NCI-H2171 (cell line): ENCODE data around the gene CGNL1.

Experiments
- DNase-seq: peaks from one replicate; lab custom pipeline; 2025; lab: John Stamatoyannopoulos, UW

Gene CGNL1

GRCh38 chr15:57496946-57497869 lies 120.9 kb downstream of the CGNL1 start:
- no peak for DNase-seq

GRCh38 chr15:57500256-57500655 lies 124.0 kb downstream of the CGNL1 start:
- DNase-seq, result no peak

- no peak for DNase-seq
Observed at GRCh38 chr15:57500979-57501576, 124.8 kb downstream of the CGNL1 start.

- no peak for DNase-seq
Observed at GRCh38 chr15:57502116-57502515, 125.8 kb downstream of the CGNL1 start.

GRCh38 chr15:57503051-57503702 lies 126.9 kb downstream of the CGNL1 start:
- DNase-seq, result no peak

GRCh38 chr15:57503911-57504598 lies 127.8 kb downstream of the CGNL1 start:
- DNase-seq, result no peak

GRCh38 chr15:57504599-57504940 lies 128.3 kb downstream of the CGNL1 start:
- no peak for DNase-seq

- no peak for DNase-seq
Observed at GRCh38 chr15:57505056-57505715, 128.9 kb downstream of the CGNL1 start.

- DNase-seq, result no peak
Observed at GRCh38 chr15:57505949-57506391, 129.7 kb downstream of the CGNL1 start.

- DNase-seq, result no peak
Observed at GRCh38 chr15:57506422-57506821, 130.1 kb downstream of the CGNL1 start.

GRCh38 chr15:57507111-57507510 lies 130.8 kb downstream of the CGNL1 start:
- DNase-seq, result no peak

GRCh38 chr15:57509126-57509525 lies 132.8 kb downstream of the CGNL1 start:
- no peak for DNase-seq

GRCh38 chr15:57509965-57510364 lies 133.7 kb downstream of the CGNL1 start:
- DNase-seq, result no peak

- no peak for DNase-seq
Observed at GRCh38 chr15:57510647-57511046, 134.3 kb downstream of the CGNL1 start.

GRCh38 chr15:57516327-57517029 lies 140.2 kb downstream of the CGNL1 start:
- no peak for DNase-seq

- DNase-seq, result no peak
Observed at GRCh38 chr15:57517030-57517671, 140.8 kb downstream of the CGNL1 start.

GRCh38 chr15:57518779-57519405 lies 142.6 kb downstream of the CGNL1 start:
- DNase-seq, result no peak

- no peak for DNase-seq
Observed at GRCh38 chr15:57519806-57520205, 143.5 kb downstream of the CGNL1 start.

GRCh38 chr15:57521503-57521902 lies 145.2 kb downstream of the CGNL1 start:
- DNase-seq, result no peak

- no peak for DNase-seq
Observed at GRCh38 chr15:57522148-57522547, 145.8 kb downstream of the CGNL1 start.
